IMR-90 (cell line): ENCODE measurements around the gene DNAH6. TPM values are rescaled to one million over a fixed set of nuclear protein-coding genes. Genes with fewer than 3 reads are reported as not detected.

Source experiments
- ATAC-seq: fragments of 200-7000 bp; cut with Tn5 transposase; 2 replicates; pipeline ENCODE4 v1.9.1; 2020; ENCODE audit warnings: low read depth, mild to moderate bottlenecking, moderate library complexity
- BruUV-seq: library from RNA; stranded (reverse); fragments of 400-500 nt; replicated peaks from 2 replicates; lab custom pipeline; 2021; lab: Mats Ljungman, UMichigan
- CTCF ChIA-PET: fragments of 300-600 bp; formaldehyde crosslinking; extraction: SDS; loops from one replicate; lab custom pipeline; 2021; ENCODE audit warnings: antibody characterized with exemption; lab: Yijun Ruan, JAX
- POLR2A ChIA-PET: fragments of 300-600 bp; sonication (Branson Sonifier 250); formaldehyde crosslinking; loops from one replicate; lab custom pipeline; 2022; ENCODE audit warnings: antibody characterized with exemption; ENCODE audit not compliant: unreplicated experiment; lab: Charles Lee
- DNase-seq: peaks from one replicate; pipeline ENCODE4 v3.0.0; 2013
- H2AFZ ChIP-seq: replicated peaks from 2 replicates; pipeline ENCODE3; 2013; ENCODE audit warnings: low read length, mild to moderate bottlenecking; ENCODE audit not compliant: poor library complexity
- H2AK5ac ChIP-seq: 2 replicates; pipeline ENCODE4 v1.6.1; 2013; ENCODE audit warnings: low read depth, low read length, inconsistent platforms
- H2AK9ac ChIP-seq: replicated peaks from 2 replicates; pipeline ENCODE3; 2013; ENCODE audit warnings: mild to moderate bottlenecking, low read depth, low read length, moderate library complexity; ENCODE audit not compliant: poor library complexity
- H2BK120ac ChIP-seq: 2 replicates; pipeline ENCODE4 v1.6.1; 2013; ENCODE audit warnings: low read depth, low read length, inconsistent platforms
- H2BK15ac ChIP-seq: 3 replicates; pipeline ENCODE4 v1.6.1; 2013; ENCODE audit warnings: low read depth, low read length, inconsistent platforms
- H2BK20ac ChIP-seq: 2 replicates; pipeline ENCODE4 v1.6.1; 2013; ENCODE audit warnings: low read depth, mild to moderate bottlenecking, inconsistent platforms, low read length, moderate library complexity
- H2BK5ac ChIP-seq: 2 replicates; pipeline ENCODE4 v1.6.1; 2013; ENCODE audit warnings: mild to moderate bottlenecking, low read depth, low read length, inconsistent platforms; ENCODE audit not compliant: poor library complexity, severe bottlenecking
- H3K14ac ChIP-seq: replicated peaks from 2 replicates; pipeline ENCODE4 v1.6.1; 2013; ENCODE audit warnings: low read depth, low read length, inconsistent platforms
- H3K18ac ChIP-seq: 2 replicates; pipeline ENCODE4 v1.6.1; 2013; ENCODE audit warnings: low read depth, low read length, control low read depth
- H3K23ac ChIP-seq: 2 replicates; pipeline ENCODE4 v1.6.1; 2013; ENCODE audit warnings: low read depth, low read length, inconsistent platforms
- H3K27ac ChIP-seq: 2 replicates; pipeline ENCODE4 v1.5.1; 2013; ENCODE audit warnings: mild to moderate bottlenecking, control low read depth, low read length; ENCODE audit not compliant: insufficient read depth
- H3K27me3 ChIP-seq: 2 replicates; pipeline ENCODE4 v1.6.1; 2013; ENCODE audit warnings: low read length; ENCODE audit not compliant: control insufficient read depth, insufficient read depth
- H3K36me3 ChIP-seq: 2 replicates; pipeline ENCODE4 v1.6.1; 2013; ENCODE audit warnings: low read length, mixed read lengths; ENCODE audit not compliant: control insufficient read depth, insufficient read depth
- H3K4ac ChIP-seq: 2 replicates; pipeline ENCODE4 v1.6.1; 2013; ENCODE audit warnings: low read depth, low read length, inconsistent platforms
- H3K4me1 ChIP-seq: 2 replicates; pipeline ENCODE4 v1.6.1; 2013; ENCODE audit warnings: low read length, mixed read lengths; ENCODE audit not compliant: control insufficient read depth, insufficient read depth
- H3K4me2 ChIP-seq: 2 replicates; pipeline ENCODE4 v1.6.1; 2013; ENCODE audit warnings: low read depth, mild to moderate bottlenecking, control low read depth, low read length, moderate library complexity
- H3K4me3 ChIP-seq: 2 replicates; pipeline ENCODE4 v1.5.1; 2013; ENCODE audit warnings: low read depth, mild to moderate bottlenecking, control low read depth, low read length, moderate library complexity; ENCODE audit not compliant: insufficient read depth
- H3K56ac ChIP-seq: 2 replicates; pipeline ENCODE4 v1.6.1; 2013; ENCODE audit warnings: low read length, inconsistent platforms; ENCODE audit not compliant: insufficient read depth; ENCODE audit errors: extremely low read depth
- H3K79me1 ChIP-seq, 2 experiments: 2 replicates each; pipeline ENCODE4 v1.6.1; 2013; ENCODE audit warnings: low read length in 2 of 2, inconsistent platforms in 1 of 2, low read depth in 1 of 2
- H3K9ac ChIP-seq: 2 replicates; pipeline ENCODE4 v1.6.1; 2013; ENCODE audit warnings: low read depth, low read length, control low read depth
- H3K9me1 ChIP-seq: 2 replicates; pipeline ENCODE4 v1.6.1; 2013; ENCODE audit warnings: low read length, inconsistent platforms; ENCODE audit not compliant: insufficient read depth
- H3K9me3 ChIP-seq: 2 replicates; pipeline ENCODE4 v1.6.1; 2013; ENCODE audit warnings: low read length; ENCODE audit not compliant: control insufficient read depth, insufficient read depth
- H4K20me1 ChIP-seq: 2 replicates; pipeline ENCODE4 v1.6.1; 2013; ENCODE audit warnings: low read length, inconsistent platforms; ENCODE audit not compliant: insufficient read depth
- H4K5ac ChIP-seq: 2 replicates; pipeline ENCODE4 v1.6.1; 2013; ENCODE audit warnings: mild to moderate bottlenecking, low read depth, low read length, control low read depth
- H4K8ac ChIP-seq, 2 experiments: 2 replicates each; pipeline ENCODE4 v1.6.1; 2013; ENCODE audit warnings: low read depth in 2 of 2, low read length in 2 of 2, control low read depth in 1 of 2, inconsistent platforms in 1 of 2
- H4K91ac ChIP-seq: 2 replicates; pipeline ENCODE4 v1.6.1; 2013; ENCODE audit warnings: low read depth, low read length, inconsistent platforms; ENCODE audit not compliant: insufficient read depth
- BHLHE40 ChIP-seq: fragments of 150-350 bp; IDR thresholded peaks from 2 replicates; pipeline ENCODE4 v1.6.1; 2016; ENCODE audit warnings: mild to moderate bottlenecking, low read depth, low read length
- CHD1 ChIP-seq: IDR thresholded peaks from 2 replicates; pipeline ENCODE4 v1.6.1; 2012; ENCODE audit warnings: low read depth, low read length, improper control_type of control experiment
- FOS ChIP-seq: fragments of 150-350 bp; IDR thresholded peaks from 2 replicates; pipeline ENCODE4 v1.6.1; 2016; ENCODE audit warnings: low read depth, low read length
- MAFK ChIP-seq: IDR thresholded peaks from 2 replicates; pipeline ENCODE4 v1.6.1; 2012; ENCODE audit warnings: low read depth, low read length, improper control_type of control experiment
- MXI1 ChIP-seq: IDR thresholded peaks from 2 replicates; pipeline ENCODE4 v1.6.1; 2012; ENCODE audit warnings: low read depth, mild to moderate bottlenecking, low read length, moderate library complexity, borderline replicate concordance
- NFE2L2 ChIP-seq: fragments of 150-350 bp; IDR thresholded peaks from 2 replicates; pipeline ENCODE4 v1.6.1; 2016; ENCODE audit warnings: low read depth, mild to moderate bottlenecking, low read length
- POLR2A ChIP-seq: IDR thresholded peaks from 2 replicates; pipeline ENCODE4 v1.6.1; 2012; ENCODE audit warnings: mild to moderate bottlenecking, low read depth, low read length
- RAD21 ChIP-seq: IDR thresholded peaks from 2 replicates; pipeline ENCODE4 v1.6.1; 2012; ENCODE audit warnings: low read length, improper control_type of control experiment
- RFX5 ChIP-seq: IDR thresholded peaks from 2 replicates; pipeline ENCODE4 v1.8.0; 2012; ENCODE audit warnings: low read depth, mild to moderate bottlenecking, low read length, moderate library complexity
- SMC3 ChIP-seq: fragments of 150-350 bp; IDR thresholded peaks from 2 replicates; pipeline ENCODE4 v1.6.1; 2016; ENCODE audit warnings: low read depth, mild to moderate bottlenecking, antibody characterized with exemption, low read length, moderate library complexity
- USF2 ChIP-seq: fragments of 150-350 bp; IDR thresholded peaks from 2 replicates; pipeline ENCODE4 v1.6.1; 2017; ENCODE audit warnings: mild to moderate bottlenecking, antibody characterized with exemption, low read length, low read depth
- WGBS, 2 experiments: methylation state at CpG; one replicate each; pipeline versions ENCODE4 v1.1.5 to v1.1.7; 2013; ENCODE audit warnings: missing lambda C conversion rate in 2 of 2; ENCODE audit not compliant: insufficient read length in 1 of 2; ENCODE audit errors: extremely low coverage in 2 of 2; 5-methylcytosine and 5-hydroxymethylcytosine counted together
- dilution Hi-C: fragments of 300-500 bp; cut with HindIII; formaldehyde crosslinking; loops from one replicate; pipeline ENCODE4 v1.14.3; 2018; ENCODE audit warnings: low sequenced_read_pairs; ENCODE audit not compliant: unreplicated experiment
- in situ Hi-C: fragments of 300-500 bp; cut with MboI; formaldehyde crosslinking; loops from 3 replicates; pipeline ENCODE4 v1.14.3; 2019; ENCODE audit warnings: low sequenced_read_pairs, inconsistent platforms, mixed read lengths
- intact Hi-C: fragments of 100-400 bp; cut with micrococcal nuclease; formaldehyde crosslinking; loops from 2 replicates; pipeline ENCODE4 v1.10.0; 2022
- polyA plus RNA-seq, 3 experiments: library from polyadenylated mRNA; depleted of rRNA; stranded (reverse); fragments of >200 nt; gene quantifications; 2 replicates each; pipeline ENCODE4 v1.2.3, GENCODE V29; 2012; ENCODE audit warnings: low replicate concordance in 1 of 3
- total RNA-seq: library from RNA; depleted of rRNA; stranded (reverse); fragments of >200 nt; gene quantifications from 2 replicates; pipeline ENCODE4 v1.2.3, GENCODE V29; 2012
- TF ChIP-seq, protein P1 (sequence below): fragments of 150-350 bp; IDR thresholded peaks from 2 replicates; pipeline ENCODE4 v1.6.1; 2016; ENCODE audit warnings: low read depth, mild to moderate bottlenecking, low read length, moderate library complexity, borderline replicate concordance
- TF ChIP-seq, protein P2 (sequence below): conservative IDR thresholded peaks from 2 replicates; pipeline ENCODE4 v1.5.1; 2012; ENCODE audit warnings: mild to moderate bottlenecking, low read depth, low read length, improper control_type of control experiment

Gene DNAH6
- total and polyA plus RNA-seq, 2 of the 4 experiments (the other 2 are of a cell fraction) = under 0.01 to 0.07 TPM

DNA sequence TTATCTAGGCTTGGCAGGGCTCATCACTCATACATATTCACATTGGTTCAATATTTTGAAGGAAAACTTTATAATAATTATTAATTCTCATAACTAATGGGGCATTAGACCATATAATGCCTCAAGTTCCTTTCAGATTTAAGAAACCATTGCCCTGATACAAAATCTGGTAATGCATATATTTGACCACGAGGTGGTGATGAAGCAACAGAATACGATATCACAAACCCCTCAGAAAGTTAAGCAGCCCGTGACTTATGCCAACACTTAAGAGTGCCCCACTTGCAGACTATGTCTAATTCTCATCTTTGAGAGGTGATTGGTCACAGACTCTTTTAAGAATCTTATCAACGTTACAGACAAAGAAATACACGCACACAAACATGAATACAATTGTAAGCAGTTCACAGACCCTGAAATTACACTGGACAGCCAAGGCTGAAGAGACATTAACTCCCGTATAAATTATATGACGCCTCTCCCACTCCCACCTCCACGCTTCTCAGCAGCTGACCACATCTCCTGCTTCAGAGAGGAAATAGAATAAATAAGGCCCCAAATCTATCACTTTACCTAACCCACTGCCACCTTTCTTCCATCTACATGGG lies 20.7 kb upstream of the DNAH6 start:
- BruUV-seq = no TSS peak
- Histone ChIP-seq H3K27me3 (no peaks in the 10 kb centered on the region), H3K27ac (no peak overlapping the region), H3K4ac (no peak overlapping the region; the same call in 1 of the 2 replicates), H3K18ac (no peak overlapping the region), H2BK120ac (no peak overlapping the region), H3K9ac (no peak overlapping the region), H2BK5ac (no peak overlapping the region), H3K4me1 (peaks cover 4% of the 10 kb centered on the region), H3K36me3 (no peaks in the 10 kb centered on the region), H2AK5ac (no peak overlapping the region), H3K4me2 (no peak overlapping the region), H4K5ac (no peak overlapping the region), H4K8ac (no peak overlapping the region), H3K56ac (no peak overlapping the region), H2BK15ac (no peak overlapping the region), H3K4me3 (no peak overlapping the region), H3K14ac (no peak overlapping the region), H3K79me1 (no peaks in the 10 kb centered on the region), H3K23ac (no peak overlapping the region), H3K9me1 (peaks cover 5% of the 10 kb centered on the region), H3K9me3 (no peaks in the 10 kb centered on the region), H4K91ac (no peak overlapping the region), H2AFZ (no peak overlapping the region), H2BK20ac (peak overlapping the region; percentile 41; the same call in 1 of the 2 replicates), H4K20me1 (no peaks in the 10 kb centered on the region), H2AK9ac (no peak overlapping the region)
- intact Hi-C loops (loop anchor here (1.0 to 5.0 kb wide), 4 partner anchors 136 to 432 kb away; no protein-coding TSS in a partner anchor), dilution Hi-C loops (no loop called here), in situ Hi-C loops (loop anchor here (10.0 to 25.0 kb wide), 3 partner anchors 139 to 792 kb away; no protein-coding TSS in a partner anchor)
- ChIA-PET POLR2A (no interaction called here), CTCF (no interaction called here)
- TF ChIP-seq FOS (no peak), NFE2L2 (no peak), RFX5 (no peak), SMC3 (peak; percentile 74), BHLHE40 (peak; percentile 72; the same call in 1 of the 2 replicates), RAD21 (peak; percentile 82), USF2 (no peak), CHD1 (no peak), MAFK (no peak), POLR2A (peak; percentile 33; the same call in 1 of the 2 replicates), MXI1 (no peak)
- TF ChIP-seq, protein P1, sequence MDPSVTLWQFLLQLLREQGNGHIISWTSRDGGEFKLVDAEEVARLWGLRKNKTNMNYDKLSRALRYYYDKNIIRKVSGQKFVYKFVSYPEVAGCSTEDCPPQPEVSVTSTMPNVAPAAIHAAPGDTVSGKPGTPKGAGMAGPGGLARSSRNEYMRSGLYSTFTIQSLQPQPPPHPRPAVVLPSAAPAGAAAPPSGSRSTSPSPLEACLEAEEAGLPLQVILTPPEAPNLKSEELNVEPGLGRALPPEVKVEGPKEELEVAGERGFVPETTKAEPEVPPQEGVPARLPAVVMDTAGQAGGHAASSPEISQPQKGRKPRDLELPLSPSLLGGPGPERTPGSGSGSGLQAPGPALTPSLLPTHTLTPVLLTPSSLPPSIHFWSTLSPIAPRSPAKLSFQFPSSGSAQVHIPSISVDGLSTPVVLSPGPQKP = no peak
- TF ChIP-seq, protein P2, sequence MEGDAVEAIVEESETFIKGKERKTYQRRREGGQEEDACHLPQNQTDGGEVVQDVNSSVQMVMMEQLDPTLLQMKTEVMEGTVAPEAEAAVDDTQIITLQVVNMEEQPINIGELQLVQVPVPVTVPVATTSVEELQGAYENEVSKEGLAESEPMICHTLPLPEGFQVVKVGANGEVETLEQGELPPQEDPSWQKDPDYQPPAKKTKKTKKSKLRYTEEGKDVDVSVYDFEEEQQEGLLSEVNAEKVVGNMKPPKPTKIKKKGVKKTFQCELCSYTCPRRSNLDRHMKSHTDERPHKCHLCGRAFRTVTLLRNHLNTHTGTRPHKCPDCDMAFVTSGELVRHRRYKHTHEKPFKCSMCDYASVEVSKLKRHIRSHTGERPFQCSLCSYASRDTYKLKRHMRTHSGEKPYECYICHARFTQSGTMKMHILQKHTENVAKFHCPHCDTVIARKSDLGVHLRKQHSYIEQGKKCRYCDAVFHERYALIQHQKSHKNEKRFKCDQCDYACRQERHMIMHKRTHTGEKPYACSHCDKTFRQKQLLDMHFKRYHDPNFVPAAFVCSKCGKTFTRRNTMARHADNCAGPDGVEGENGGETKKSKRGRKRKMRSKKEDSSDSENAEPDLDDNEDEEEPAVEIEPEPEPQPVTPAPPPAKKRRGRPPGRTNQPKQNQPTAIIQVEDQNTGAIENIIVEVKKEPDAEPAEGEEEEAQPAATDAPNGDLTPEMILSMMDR = peak; percentile 76
- peak; percentile 78 for DNase-seq
- 60% methylated on average over 1 of the region's 8 CpGs; no CpG with 5 or more reads in 1 of the 2 experiments for WGBS, 2 experiments
- peak; percentile 82 for ATAC-seq
